Activated CD4-positive, alpha-beta memory T cell treated with anti-CD3 and anti-CD28 coated beads for 36 hours (primary cell): ENCODE data around the gene TMEM94. TPM values are rescaled to one million over a fixed set of nuclear protein-coding genes. Genes with fewer than 3 reads are reported as not detected.
"Not testable (repeated sequence)": the region's sequence is repeated elsewhere in the genome, so short reads cannot be mapped to it uniquely, and the experiment has no call there.

Source experiments
- CTCF ChIA-PET: fragments of 350-600 bp; sonication (Branson Sonifier 250); formaldehyde crosslinking; loops from one replicate; lab custom pipeline; 2021; ENCODE audit warnings: antibody characterized with exemption, inconsistent platforms; lab: Charles Lee
- POLR2A ChIA-PET: fragments of 350-600 bp; sonication (Branson Sonifier 250); formaldehyde crosslinking; loops from one replicate; lab custom pipeline; 2021; ENCODE audit warnings: antibody characterized with exemption; lab: Charles Lee
- DNase-seq: peaks from one replicate; pipeline ENCODE4 v3.0.0-alpha.2; 2020
- H3K27ac Mint-ChIP-seq: one replicate; pipeline ENCODE4 v1.8.0; 2021; ENCODE audit warnings: mixed read lengths
- H3K27me3 Mint-ChIP-seq: one replicate; pipeline ENCODE4 v1.8.0; 2021; ENCODE audit warnings: mixed read lengths
- H3K36me3 Mint-ChIP-seq: one replicate; pipeline ENCODE4 v1.8.0; 2021; ENCODE audit warnings: mixed read lengths
- H3K4me1 Mint-ChIP-seq: one replicate; pipeline ENCODE4 v1.8.0; 2021; ENCODE audit warnings: low read depth, mixed read lengths
- H3K4me3 Mint-ChIP-seq: one replicate; pipeline ENCODE4 v1.8.0; 2021; ENCODE audit warnings: mild to moderate bottlenecking, mixed read lengths
- H3K9me3 Mint-ChIP-seq: one replicate; pipeline ENCODE4 v1.8.0; 2021; ENCODE audit warnings: mixed read lengths
- intact Hi-C: fragments of 100-400 bp; cut with micrococcal nuclease; formaldehyde crosslinking; loops from one replicate; pipeline ENCODE4 v1.15.1; 2023
- total RNA-seq, 2 experiments: library from RNA; stranded (reverse); gene quantifications; one replicate each; pipeline ENCODE4 v1.2.3, GENCODE V29; 2021

TMEM94 gene
- total RNA-seq, 2 experiments from 2014 or later: 51.4 to 53.0 TPM

DNA sequence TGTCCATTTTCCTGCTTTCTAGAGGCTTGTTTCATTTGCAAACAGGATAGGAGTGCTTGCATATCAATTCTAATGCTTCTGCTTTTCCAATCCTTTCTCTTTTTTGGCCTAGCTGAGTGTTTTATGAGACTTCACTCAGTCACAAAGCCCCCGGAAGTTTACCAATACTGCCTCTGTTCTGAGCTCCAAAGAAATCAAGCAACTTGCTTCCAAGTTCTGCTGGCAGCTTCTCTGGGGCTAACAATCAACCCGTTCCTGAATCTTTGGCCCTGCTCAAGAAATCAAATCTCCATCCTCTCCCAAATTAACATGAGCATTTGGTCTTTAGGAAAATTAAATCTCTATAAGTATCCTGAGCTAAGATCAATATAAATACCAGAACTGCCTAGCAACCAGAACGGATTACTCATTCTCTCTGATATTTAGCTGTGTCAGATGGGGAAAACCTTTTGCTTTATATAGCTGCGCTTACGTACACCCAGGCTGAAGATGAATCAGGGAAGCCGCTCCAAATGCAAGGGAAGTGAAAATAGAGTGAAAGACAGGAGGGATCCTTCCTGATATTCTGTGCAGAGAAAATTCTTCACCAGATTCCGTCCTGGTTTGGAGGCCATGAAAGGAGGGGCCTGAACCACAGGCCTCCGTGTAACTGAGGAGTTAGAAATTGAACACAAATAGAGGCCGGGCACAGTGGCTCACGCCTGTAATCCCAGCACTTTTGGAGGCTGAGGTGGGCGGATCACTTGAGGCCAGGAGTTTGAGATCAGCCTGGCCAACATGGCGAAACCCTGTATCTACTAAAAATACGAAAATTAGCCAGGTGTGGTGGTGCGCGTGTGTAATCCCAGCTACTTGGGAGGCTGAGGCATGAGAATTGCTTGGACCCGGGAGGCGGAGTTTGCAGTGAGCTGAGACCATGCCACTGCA, 27.6 kb upstream of the TMEM94 start:
- intact Hi-C loops: loop anchor here (5.0 kb wide), 1 partner anchor 323 kb away; no protein-coding TSS in a partner anchor
- Mint-ChIP-seq H3K9me3 (no peaks in the 10 kb centered on the region), H3K4me1 (peaks cover 10% of the 10 kb centered on the region), H3K27me3 (no peaks in the 10 kb centered on the region), H3K4me3 (no peak overlapping the region), H3K36me3 (no peaks in the 10 kb centered on the region), H3K27ac (no peak overlapping the region)
- ChIA-PET POLR2A (no interaction called here), CTCF (interaction anchor here (0.6 to 2.4 kb wide), 5 partner anchors 17 to 324 kb away, joined by 4 to 9 read pairs (median 5); partner anchors contain the start of genes SMIM5 and TSEN54)
- DNase-seq: no peak

DNA sequence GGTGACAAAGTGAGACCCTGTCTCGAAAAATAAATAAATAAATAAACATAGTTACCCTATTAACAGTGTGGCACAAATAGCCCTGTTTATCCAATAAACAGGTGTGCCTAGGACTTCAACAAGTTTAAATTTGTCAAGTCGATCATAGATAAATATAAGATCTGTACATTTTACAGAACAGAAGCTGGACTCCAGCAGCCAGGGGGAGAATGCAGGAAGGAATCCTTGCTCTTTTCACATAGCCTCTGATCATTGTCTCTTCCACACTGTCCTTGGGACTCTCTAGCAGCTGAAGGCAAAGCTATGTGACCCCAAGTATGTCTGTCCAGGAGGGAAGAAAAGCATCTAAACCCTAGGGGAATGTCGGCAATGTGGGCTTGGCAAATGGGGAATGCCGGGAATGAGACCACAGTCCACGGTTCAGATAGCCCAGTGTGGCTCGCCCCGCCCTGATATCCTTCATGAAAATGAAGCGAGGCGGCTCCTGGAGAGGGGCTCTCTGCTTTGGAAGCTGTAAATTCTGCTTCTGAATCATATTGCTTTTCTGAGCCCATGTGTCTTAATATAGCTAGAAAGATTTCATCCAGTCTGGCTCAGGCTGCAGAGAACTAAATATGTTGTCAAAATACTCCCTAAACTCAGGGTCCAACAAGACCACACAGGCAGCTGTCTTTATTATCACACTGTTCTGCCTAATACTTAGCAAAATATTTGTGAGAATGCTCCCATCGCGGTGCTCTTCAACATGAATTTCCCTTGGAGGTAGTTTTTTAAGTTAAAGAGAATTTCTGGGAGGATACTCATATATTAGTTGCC, 26.1 kb upstream of the TMEM94 start:
- no peaks in the 10 kb centered on the region for H3K9me3 Mint-ChIP-seq
- intact Hi-C loops: no loop called here
- no peak overlapping the region for H3K4me3 Mint-ChIP-seq
- DNase-seq: no peak
- CTCF ChIA-PET: interaction anchor here (1.7 to 2.4 kb wide), 4 partner anchors 18 to 323 kb away, joined by 4 to 9 read pairs (median 6); partner anchors contain the start of genes SMIM5 and TSEN54
- no peak overlapping the region for H3K27ac Mint-ChIP-seq
- H3K4me1 Mint-ChIP-seq: peaks cover 18% of the 10 kb centered on the region
- H3K36me3 Mint-ChIP-seq: no peaks in the 10 kb centered on the region
- POLR2A ChIA-PET: interaction anchor here (0.5 kb wide), 1 partner anchor 217 kb away, joined by 3 read pairs; no protein-coding TSS in a partner anchor
- no peaks in the 10 kb centered on the region for H3K27me3 Mint-ChIP-seq

DNA sequence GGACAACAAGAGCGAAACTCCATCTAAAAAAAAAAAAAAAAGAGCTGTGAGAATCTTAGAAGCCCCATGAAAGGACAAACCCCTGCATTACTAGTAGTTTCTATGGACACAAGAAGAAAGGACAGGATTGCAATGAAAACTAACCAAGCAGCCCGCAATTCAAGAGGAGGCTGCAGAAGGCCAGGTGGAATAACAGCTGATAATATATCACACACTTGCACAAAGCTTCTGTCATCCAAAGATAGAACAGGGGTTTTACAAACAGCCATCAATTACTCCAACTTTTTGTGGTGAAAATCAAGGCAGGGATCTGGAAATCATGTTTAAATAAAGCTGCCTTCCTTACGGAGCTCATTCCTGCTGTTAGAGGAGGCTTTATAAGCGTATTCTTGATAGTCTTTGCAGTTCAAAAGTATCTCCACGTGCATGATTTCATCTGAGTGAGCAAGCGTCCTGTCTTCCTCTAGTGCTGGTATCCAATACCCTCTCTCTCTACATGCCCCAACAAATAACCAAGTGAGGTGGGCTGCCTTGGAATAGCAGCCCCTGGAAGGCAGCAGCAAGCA, 23.1 kb upstream of the TMEM94 start:
- ChIA-PET CTCF (no interaction called here), POLR2A (interaction anchor here (0.7 to 0.8 kb wide), 2 partner anchors 155 to 210 kb away, joined by 3 read pairs; no protein-coding TSS in a partner anchor)
- intact Hi-C loops: no loop called here
- Mint-ChIP-seq H3K27ac (no peak overlapping the region), H3K36me3 (no peaks in the 10 kb centered on the region), H3K9me3 (no peaks in the 10 kb centered on the region), H3K27me3 (no peaks in the 10 kb centered on the region), H3K4me1 (peaks cover 15% of the 10 kb centered on the region), H3K4me3 (no peak overlapping the region)
- DNase-seq: no peak

DNA sequence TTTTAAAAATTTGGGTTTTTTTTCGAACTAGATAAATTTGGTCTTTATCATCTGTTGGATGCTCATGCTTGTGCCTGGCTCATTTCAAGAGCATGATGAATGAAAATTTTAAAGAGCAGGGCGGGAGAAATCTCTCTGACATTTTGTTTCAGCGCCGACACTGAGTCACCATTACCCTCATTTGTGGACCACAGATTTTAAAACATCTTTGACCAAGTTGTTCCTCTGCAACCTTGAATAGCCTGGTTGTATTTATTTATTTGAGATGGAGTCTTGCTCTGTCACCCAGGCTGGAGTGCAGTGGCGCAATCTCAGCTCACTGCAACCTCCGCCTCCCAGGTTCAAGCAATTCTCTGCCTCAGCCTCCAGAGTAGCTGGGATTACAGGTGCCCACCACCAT, 22.0 kb upstream of the TMEM94 start:
- POLR2A ChIA-PET, H3K27me3 Mint-ChIP-seq, H3K36me3 Mint-ChIP-seq, intact Hi-C loops, DNase-seq, H3K27ac Mint-ChIP-seq, H3K9me3 Mint-ChIP-seq, H3K4me3 Mint-ChIP-seq: not testable (repeated sequence)
- peaks cover 15% of the 10 kb centered on the region for H3K4me1 Mint-ChIP-seq
- CTCF ChIA-PET: interaction anchor here (1.1 kb wide), 1 partner anchor 53 kb away, joined by 3 read pairs; no protein-coding TSS in a partner anchor

DNA sequence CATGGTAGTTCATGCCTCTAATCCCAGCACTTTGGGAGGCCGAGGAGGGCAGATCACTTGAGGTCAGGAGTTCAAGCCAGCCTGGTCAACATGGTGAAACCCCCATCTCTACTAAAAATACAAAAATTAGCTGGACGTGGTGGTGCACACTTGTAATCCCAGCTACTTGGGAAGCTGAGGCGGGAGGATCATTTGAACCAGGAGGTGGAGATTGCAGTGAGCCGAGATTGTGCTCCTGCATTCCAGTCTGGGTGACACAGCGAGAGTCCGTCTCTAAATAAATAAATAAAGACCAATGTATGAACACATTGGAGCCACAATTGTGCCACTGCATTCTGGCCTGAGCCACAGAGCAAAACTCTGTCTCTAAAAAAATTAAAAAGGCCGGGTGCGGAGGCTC, 19.0 kb upstream of the TMEM94 start:
- not testable (repeated sequence) for H3K27ac Mint-ChIP-seq

DNA sequence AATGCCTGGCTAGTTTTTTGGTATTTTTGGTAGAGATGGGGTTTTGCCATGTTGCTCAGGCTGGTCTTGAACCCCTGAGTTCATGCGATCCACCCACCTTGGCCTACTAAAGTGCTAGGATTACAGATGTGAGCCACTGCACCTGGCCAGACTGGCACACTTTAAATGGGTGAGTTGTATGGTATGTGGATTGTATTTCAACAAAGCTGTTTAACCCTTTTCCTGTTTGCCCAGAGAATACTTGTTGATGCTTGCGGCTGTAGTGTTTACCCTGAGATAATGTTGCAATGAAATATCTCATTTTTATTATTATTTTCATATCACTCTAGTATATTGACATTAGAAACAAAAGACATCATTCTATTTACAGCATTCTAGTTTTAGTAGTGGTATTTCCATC, 17.1 kb upstream of the TMEM94 start:
- intact Hi-C loops: no loop called here
- no peaks in the 10 kb centered on the region for H3K27me3 Mint-ChIP-seq

More for the DNA sequence above, 19.0 kb upstream of the TMEM94 start:
- peaks cover 15% of the 10 kb centered on the region for H3K4me1 Mint-ChIP-seq
- H3K36me3 Mint-ChIP-seq, intact Hi-C loops, H3K9me3 Mint-ChIP-seq, H3K27me3 Mint-ChIP-seq, POLR2A ChIA-PET, DNase-seq, H3K4me3 Mint-ChIP-seq: not testable (repeated sequence)
- CTCF ChIA-PET: interaction anchor here (0.6 kb wide), 1 partner anchor 56 kb away, joined by 3 read pairs; no protein-coding TSS in a partner anchor

DNA sequence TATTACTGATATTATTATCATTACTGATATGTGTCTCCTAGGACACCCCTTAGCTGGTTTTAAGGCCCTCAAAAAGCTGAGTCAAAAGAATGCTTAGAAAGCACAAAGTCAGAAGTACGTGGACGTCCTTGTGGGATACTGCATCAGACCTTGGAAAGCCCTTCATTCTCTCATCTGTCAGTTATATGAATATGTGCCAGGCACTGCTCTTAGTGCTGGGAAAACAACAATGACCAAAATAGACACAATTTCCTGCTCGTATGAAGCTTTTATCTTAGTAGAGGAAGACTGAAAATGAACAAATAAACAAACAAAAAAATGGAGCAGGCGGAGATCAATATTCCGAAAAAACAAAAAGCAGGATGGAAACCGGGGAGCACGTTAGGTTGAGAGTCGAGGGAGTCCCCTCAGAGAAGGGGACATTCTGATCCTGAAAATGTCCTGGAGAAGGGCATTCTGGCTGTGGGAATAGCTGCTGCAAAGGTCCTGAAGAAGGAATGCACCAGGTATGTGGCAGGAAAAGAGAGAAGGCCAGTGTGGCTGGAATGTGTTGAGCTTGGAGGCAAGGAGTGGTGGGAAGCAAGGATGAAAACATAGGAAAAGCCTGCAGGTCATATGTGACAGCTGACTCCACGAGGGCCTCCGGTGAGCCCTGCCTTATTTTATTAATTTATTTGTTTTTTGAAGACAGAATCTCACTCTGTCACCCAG, 15.5 kb upstream of the TMEM94 start:
- H3K4me1 Mint-ChIP-seq: peaks cover 4% of the 10 kb centered on the region
- intact Hi-C loops: no loop called here
- ChIA-PET POLR2A (no interaction called here), CTCF (no interaction called here)
- H3K36me3 Mint-ChIP-seq: no peaks in the 10 kb centered on the region
- H3K27me3 Mint-ChIP-seq: no peaks in the 10 kb centered on the region
- no peaks in the 10 kb centered on the region for H3K9me3 Mint-ChIP-seq
- no peak for DNase-seq
- no peak overlapping the region for H3K4me3 Mint-ChIP-seq
- H3K27ac Mint-ChIP-seq: no peak overlapping the region

More for the DNA sequence above, 17.1 kb upstream of the TMEM94 start:
- Mint-ChIP-seq H3K9me3 (no peaks in the 10 kb centered on the region), H3K36me3 (no peaks in the 10 kb centered on the region), H3K4me3 (no peak overlapping the region), H3K27ac (no peak overlapping the region), H3K4me1 (peaks cover 15% of the 10 kb centered on the region)
- DNase-seq: no peak
- POLR2A ChIA-PET: no interaction called here
- CTCF ChIA-PET: no interaction called here

DNA sequence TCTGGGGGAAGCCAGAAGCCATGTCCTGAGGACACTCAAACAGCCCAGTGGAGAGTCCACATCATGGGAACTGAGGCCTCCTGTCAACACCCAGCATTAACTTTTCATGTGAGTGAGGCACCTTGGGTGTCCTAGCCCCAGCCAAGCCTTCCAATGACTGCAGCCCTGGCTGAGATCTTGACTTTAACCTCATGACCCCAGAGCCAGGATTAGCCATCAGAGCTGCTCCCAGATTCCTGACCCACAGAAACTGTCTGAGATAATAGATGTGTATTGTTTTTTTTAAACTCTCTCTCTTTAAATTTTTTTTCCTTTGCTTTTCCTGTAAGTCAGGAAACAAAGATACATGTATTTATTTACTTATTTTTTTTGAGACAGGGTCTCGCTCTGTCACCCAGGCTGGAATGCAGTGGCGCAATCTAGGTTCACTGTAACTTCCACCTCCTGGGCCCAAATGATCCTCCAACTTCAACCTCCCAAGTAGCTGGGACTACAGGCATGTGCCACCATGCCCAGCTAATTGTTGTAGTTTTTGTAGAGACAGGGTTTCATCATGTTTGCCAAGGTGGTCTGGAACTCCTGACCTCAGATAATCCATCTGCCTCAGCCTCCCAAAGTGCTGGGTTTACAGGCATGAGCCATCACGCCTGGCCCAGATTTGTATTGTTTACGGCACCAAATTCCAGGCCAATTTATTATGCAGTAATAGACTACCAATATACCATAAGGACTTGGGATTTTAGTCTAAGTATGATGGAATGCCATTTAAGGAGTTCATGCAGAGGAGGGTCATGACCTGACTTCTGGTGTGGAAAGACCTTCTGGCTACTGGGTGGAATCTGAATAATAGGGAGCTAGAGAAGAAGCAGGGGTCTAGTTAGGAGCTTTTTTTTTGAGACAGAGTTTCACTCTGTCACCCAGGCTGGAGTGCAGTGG, 14.0 kb upstream of the TMEM94 start:
- H3K36me3 Mint-ChIP-seq: no peaks in the 10 kb centered on the region
- ChIA-PET POLR2A (interaction anchor here (0.6 kb wide), 1 partner anchor 20 kb away, joined by 3 read pairs; no protein-coding TSS in a partner anchor), CTCF (interaction anchor here (1.4 kb wide), 1 partner anchor 15 kb away, joined by 4 read pairs; no protein-coding TSS in a partner anchor)
- no peak for DNase-seq
- H3K27me3 Mint-ChIP-seq: no peaks in the 10 kb centered on the region
- no peaks in the 10 kb centered on the region for H3K4me1 Mint-ChIP-seq
- no peak overlapping the region for H3K27ac Mint-ChIP-seq
- intact Hi-C loops: no loop called here
- no peaks in the 10 kb centered on the region for H3K9me3 Mint-ChIP-seq
- H3K4me3 Mint-ChIP-seq: no peak overlapping the region

DNA sequence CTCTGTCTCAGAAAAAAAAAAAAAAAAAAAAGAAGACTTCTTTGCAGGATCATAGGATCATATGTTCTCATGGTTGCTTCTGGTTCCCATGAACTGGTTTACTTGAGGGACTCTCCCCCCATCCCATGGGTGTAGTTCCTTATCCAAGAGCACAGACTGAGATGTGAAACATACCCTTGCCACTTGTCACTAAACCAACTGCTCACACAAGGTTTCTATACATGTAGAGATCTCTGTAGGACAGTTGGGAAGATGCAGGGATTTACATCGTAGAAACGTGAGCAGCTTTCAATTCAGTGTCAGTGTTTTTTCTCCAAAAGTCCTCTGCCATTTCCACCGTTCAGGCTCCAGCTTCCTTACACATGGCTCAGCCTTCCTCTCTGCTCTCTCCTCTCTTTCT, 11.1 kb upstream of the TMEM94 start:
- CTCF ChIA-PET: no interaction called here
- POLR2A ChIA-PET: no interaction called here
- Mint-ChIP-seq H3K27me3 (no peaks in the 10 kb centered on the region), H3K9me3 (no peaks in the 10 kb centered on the region), H3K27ac (no peak overlapping the region), H3K4me3 (no peak overlapping the region), H3K4me1 (no peaks in the 10 kb centered on the region), H3K36me3 (no peaks in the 10 kb centered on the region)
- intact Hi-C loops: no loop called here
- DNase-seq: no peak

DNA sequence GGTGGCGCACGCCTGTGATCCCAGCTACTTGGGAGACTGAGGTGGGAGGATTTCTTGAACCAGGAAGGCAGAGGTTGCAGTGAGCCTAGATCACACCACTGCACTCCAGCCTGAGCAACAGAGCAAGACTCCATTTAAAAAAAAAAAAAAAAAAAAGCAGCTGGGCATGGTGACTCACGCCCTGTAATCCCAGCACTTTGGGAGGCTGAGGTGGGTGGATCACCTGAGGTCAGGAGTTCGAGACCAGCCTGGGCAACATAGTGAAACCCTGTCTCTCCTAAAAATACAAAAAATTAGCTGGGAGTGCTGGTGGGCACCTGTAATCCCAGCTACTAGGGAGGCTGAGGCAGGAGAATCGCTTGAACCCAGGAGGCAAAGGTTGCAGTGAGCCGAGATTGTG, 10.5 kb upstream of the TMEM94 start:
- H3K27ac Mint-ChIP-seq, H3K4me3 Mint-ChIP-seq, H3K9me3 Mint-ChIP-seq, POLR2A ChIA-PET, CTCF ChIA-PET, H3K4me1 Mint-ChIP-seq, H3K36me3 Mint-ChIP-seq, intact Hi-C loops, H3K27me3 Mint-ChIP-seq, DNase-seq: not testable (repeated sequence)
